ENCODE data around the gene DLG2.

Gene DLG2

GRCh38 chr11:84036664-84037194, 1590.4 kb downstream of the DLG2 start:
- no CpG with 5 or more reads among the region's 2 CpGs for WGBS (ENCODE audit: insufficient coverage)
- H3K27me3 ChIP-seq (replicated peaks in 2 of 5; ENCODE audit: control insufficient read depth in 4 of 5, insufficient read depth in 5 of 5, low read length in 4 of 5): no peaks in the 10 kb centered on the region
- DNase-seq: no peak
- H3K4me3 ChIP-seq (ENCODE audit: control insufficient read depth in 1 of 7, extremely low read depth in 1 of 7, insufficient read depth in 4 of 7, low read depth in 2 of 7, low read length in 6 of 7): no peak overlapping the region
- H3K9me3 ChIP-seq (ENCODE audit: control extremely low read depth in 1 of 5, control insufficient read depth in 4 of 5, insufficient read depth in 2 of 5, low read depth in 1 of 5, low read length in 4 of 5): no peaks in the 10 kb centered on the region
- H3K27ac ChIP-seq (ENCODE audit: insufficient read depth in 1 of 2, low read depth in 1 of 2, low read length in 2 of 2, poor library complexity in 1 of 2, severe bottlenecking in 2 of 2): no peak overlapping the region
- H3K4me1 ChIP-seq (ENCODE audit: control extremely low read depth in 1 of 4, control insufficient read depth in 4 of 4, insufficient read depth in 4 of 4, low read length in 3 of 4): no peaks in the 10 kb centered on the region
- H3K36me3 ChIP-seq (ENCODE audit: control insufficient read depth in 4 of 4, insufficient read depth in 4 of 4, low read length in 3 of 4): no peaks in the 10 kb centered on the region
- POLR2A ChIA-PET: no interaction called here
- CTCF ChIA-PET: no interaction called here

- POLR2A ChIA-PET: interaction anchor here (0.7 kb wide), 1 partner anchor 47 kb away, joined by 3 read pairs; no protein-coding TSS in a partner anchor
- CTCF ChIA-PET: interaction anchor here (1.3 kb wide), 1 partner anchor 35 kb away, joined by 3 read pairs; no protein-coding TSS in a partner anchor
Measured at GRCh38 chr11:84035645-84036044, 1591.5 kb downstream of the DLG2 start.

GRCh38 chr11:84034484-84034883, 1592.7 kb downstream of the DLG2 start:
- Histone ChIP-seq H3K4me3 (ENCODE audit: control insufficient read depth in 1 of 7, extremely low read depth in 1 of 7, insufficient read depth in 4 of 7, low read depth in 2 of 7, low read length in 6 of 7) (no peak overlapping the region), H3K4me1 (ENCODE audit: control extremely low read depth in 1 of 4, control insufficient read depth in 4 of 4, insufficient read depth in 4 of 4, low read length in 3 of 4) (no peaks in the 10 kb centered on the region), H3K36me3 (ENCODE audit: control insufficient read depth in 4 of 4, insufficient read depth in 4 of 4, low read length in 3 of 4) (no peaks in the 10 kb centered on the region), H3K27ac (ENCODE audit: insufficient read depth in 1 of 2, low read depth in 1 of 2, low read length in 2 of 2, poor library complexity in 1 of 2, severe bottlenecking in 2 of 2) (no peak overlapping the region), H3K9me3 (ENCODE audit: control extremely low read depth in 1 of 5, control insufficient read depth in 4 of 5, insufficient read depth in 2 of 5, low read depth in 1 of 5, low read length in 4 of 5) (no peaks in the 10 kb centered on the region), H3K27me3 (replicated peaks in 2 of 5; ENCODE audit: control insufficient read depth in 4 of 5, insufficient read depth in 5 of 5, low read length in 4 of 5) (no peaks in the 10 kb centered on the region)
- ChIA-PET POLR2A (no interaction called here), CTCF (no interaction called here)
- DNase-seq: no peak

More at GRCh38 chr11:84035645-84036044, 1591.5 kb downstream of the DLG2 start:
- H3K9me3 ChIP-seq (ENCODE audit: control extremely low read depth in 1 of 5, control insufficient read depth in 4 of 5, insufficient read depth in 2 of 5, low read depth in 1 of 5, low read length in 4 of 5): no peaks in the 10 kb centered on the region
- no peaks in the 10 kb centered on the region for H3K36me3 ChIP-seq (ENCODE audit: control insufficient read depth in 4 of 4, insufficient read depth in 4 of 4, low read length in 3 of 4)
- no peak overlapping the region for H3K27ac ChIP-seq (ENCODE audit: insufficient read depth in 1 of 2, low read depth in 1 of 2, low read length in 2 of 2, poor library complexity in 1 of 2, severe bottlenecking in 2 of 2)
- no peaks in the 10 kb centered on the region for H3K4me1 ChIP-seq (ENCODE audit: control extremely low read depth in 1 of 4, control insufficient read depth in 4 of 4, insufficient read depth in 4 of 4, low read length in 3 of 4)
- 92% methylated on average over 2 of the region's 2 CpGs for WGBS (ENCODE audit: insufficient coverage)
- no peak for DNase-seq
- H3K4me3 ChIP-seq (ENCODE audit: control insufficient read depth in 1 of 7, extremely low read depth in 1 of 7, insufficient read depth in 4 of 7, low read depth in 2 of 7, low read length in 6 of 7): no peak overlapping the region
- H3K27me3 ChIP-seq (replicated peaks in 2 of 5; ENCODE audit: control insufficient read depth in 4 of 5, insufficient read depth in 5 of 5, low read length in 4 of 5): no peaks in the 10 kb centered on the region

GRCh38 chr11:84024266-84024665, 1602.9 kb downstream of the DLG2 start:
- H3K27me3 ChIP-seq (replicated peaks in 2 of 5; ENCODE audit: control insufficient read depth in 4 of 5, insufficient read depth in 5 of 5, low read length in 4 of 5): no peaks in the 10 kb centered on the region
- no CpG with 5 or more reads among the region's 1 CpG for WGBS (ENCODE audit: insufficient coverage)
- POLR2A ChIA-PET: no interaction called here
- no peaks in the 10 kb centered on the region for H3K9me3 ChIP-seq (ENCODE audit: control extremely low read depth in 1 of 5, control insufficient read depth in 4 of 5, insufficient read depth in 2 of 5, low read depth in 1 of 5, low read length in 4 of 5)
- no peaks in the 10 kb centered on the region for H3K36me3 ChIP-seq (ENCODE audit: control insufficient read depth in 4 of 4, insufficient read depth in 4 of 4, low read length in 3 of 4)
- H3K4me3 ChIP-seq (ENCODE audit: control insufficient read depth in 1 of 7, extremely low read depth in 1 of 7, insufficient read depth in 4 of 7, low read depth in 2 of 7, low read length in 6 of 7): no peak overlapping the region
- no peak for DNase-seq
- H3K27ac ChIP-seq (ENCODE audit: insufficient read depth in 1 of 2, low read depth in 1 of 2, low read length in 2 of 2, poor library complexity in 1 of 2, severe bottlenecking in 2 of 2): no peak overlapping the region
- CTCF ChIA-PET: no interaction called here
- no peaks in the 10 kb centered on the region for H3K4me1 ChIP-seq (ENCODE audit: control extremely low read depth in 1 of 4, control insufficient read depth in 4 of 4, insufficient read depth in 4 of 4, low read length in 3 of 4)

GRCh38 chr11:84022695-84023094, 1604.4 kb downstream of the DLG2 start:
- no peaks in the 10 kb centered on the region for H3K4me1 ChIP-seq (ENCODE audit: control extremely low read depth in 1 of 4, control insufficient read depth in 4 of 4, insufficient read depth in 4 of 4, low read length in 3 of 4)
- ChIA-PET CTCF (no interaction called here), POLR2A (no interaction called here)

GRCh38 chr11:84022201-84022600, 1604.9 kb downstream of the DLG2 start:
- Histone ChIP-seq H3K36me3 (ENCODE audit: control insufficient read depth in 4 of 4, insufficient read depth in 4 of 4, low read length in 3 of 4) (no peaks in the 10 kb centered on the region), H3K9me3 (ENCODE audit: control extremely low read depth in 1 of 5, control insufficient read depth in 4 of 5, insufficient read depth in 2 of 5, low read depth in 1 of 5, low read length in 4 of 5) (no peaks in the 10 kb centered on the region), H3K4me3 (ENCODE audit: control insufficient read depth in 1 of 7, extremely low read depth in 1 of 7, insufficient read depth in 4 of 7, low read depth in 2 of 7, low read length in 6 of 7) (no peak overlapping the region), H3K27me3 (replicated peaks in 2 of 5; ENCODE audit: control insufficient read depth in 4 of 5, insufficient read depth in 5 of 5, low read length in 4 of 5) (no peaks in the 10 kb centered on the region), H3K4me1 (ENCODE audit: control extremely low read depth in 1 of 4, control insufficient read depth in 4 of 4, insufficient read depth in 4 of 4, low read length in 3 of 4) (no peaks in the 10 kb centered on the region), H3K27ac (ENCODE audit: insufficient read depth in 1 of 2, low read depth in 1 of 2, low read length in 2 of 2, poor library complexity in 1 of 2, severe bottlenecking in 2 of 2) (no peak overlapping the region)
- ChIA-PET CTCF (no interaction called here), POLR2A (no interaction called here)
- DNase-seq: no peak
- WGBS (ENCODE audit: insufficient coverage): no CpG with 5 or more reads among the region's 1 CpG

More at GRCh38 chr11:84022695-84023094, 1604.4 kb downstream of the DLG2 start:
- DNase-seq: no peak
- no peaks in the 10 kb centered on the region for H3K36me3 ChIP-seq (ENCODE audit: control insufficient read depth in 4 of 4, insufficient read depth in 4 of 4, low read length in 3 of 4)
- H3K4me3 ChIP-seq (ENCODE audit: control insufficient read depth in 1 of 7, extremely low read depth in 1 of 7, insufficient read depth in 4 of 7, low read depth in 2 of 7, low read length in 6 of 7): no peak overlapping the region
- H3K27me3 ChIP-seq (replicated peaks in 2 of 5; ENCODE audit: control insufficient read depth in 4 of 5, insufficient read depth in 5 of 5, low read length in 4 of 5): no peaks in the 10 kb centered on the region
- no peaks in the 10 kb centered on the region for H3K9me3 ChIP-seq (ENCODE audit: control extremely low read depth in 1 of 5, control insufficient read depth in 4 of 5, insufficient read depth in 2 of 5, low read depth in 1 of 5, low read length in 4 of 5)
- H3K27ac ChIP-seq (ENCODE audit: insufficient read depth in 1 of 2, low read depth in 1 of 2, low read length in 2 of 2, poor library complexity in 1 of 2, severe bottlenecking in 2 of 2): no peak overlapping the region

GRCh38 chr11:84021291-84021690, 1605.9 kb downstream of the DLG2 start:
- no peak overlapping the region for H3K27ac ChIP-seq (ENCODE audit: insufficient read depth in 1 of 2, low read depth in 1 of 2, low read length in 2 of 2, poor library complexity in 1 of 2, severe bottlenecking in 2 of 2)
- ChIA-PET POLR2A (no interaction called here), CTCF (no interaction called here)
- no peak for DNase-seq
- H3K4me3 ChIP-seq (ENCODE audit: control insufficient read depth in 1 of 7, extremely low read depth in 1 of 7, insufficient read depth in 4 of 7, low read depth in 2 of 7, low read length in 6 of 7): no peak overlapping the region
- no peaks in the 10 kb centered on the region for H3K27me3 ChIP-seq (replicated peaks in 2 of 5; ENCODE audit: control insufficient read depth in 4 of 5, insufficient read depth in 5 of 5, low read length in 4 of 5)
- no peaks in the 10 kb centered on the region for H3K36me3 ChIP-seq (ENCODE audit: control insufficient read depth in 4 of 4, insufficient read depth in 4 of 4, low read length in 3 of 4)
- 90% methylated on average over 1 of the region's 2 CpGs for WGBS (ENCODE audit: insufficient coverage)
- no peaks in the 10 kb centered on the region for H3K9me3 ChIP-seq (ENCODE audit: control extremely low read depth in 1 of 5, control insufficient read depth in 4 of 5, insufficient read depth in 2 of 5, low read depth in 1 of 5, low read length in 4 of 5)
- H3K4me1 ChIP-seq (ENCODE audit: control extremely low read depth in 1 of 4, control insufficient read depth in 4 of 4, insufficient read depth in 4 of 4, low read length in 3 of 4): no peaks in the 10 kb centered on the region

Data from common myeloid progenitor, CD34-positive (primary cell).